ENCODE data around the gene TMEM184A.

GRCh38 chr7:1560620-1561031, 4.6 kb upstream of the TMEM184A start:
- no peak for TF ChIP-seq CTCF (IDR thresholded peaks at IDR 0.05)
- TF ChIP-seq POLR2AphosphoS5 (IDR thresholded peaks at IDR 0.05), result no peak
- no peak for TF ChIP-seq POLR2A (IDR thresholded peaks at IDR 0.05)

All from breast epithelium (tissue), 3 donors.